NCI-H82 treated with DMSO at 0.1 percent for 48 hours (cell line): Measurements from ENCODE around the gene DEFB126.
"Not testable (repeated sequence)": the region's sequence is repeated elsewhere in the genome, so short reads cannot be mapped to it uniquely, and the experiment has no call there.

Experiments
- DNase-seq: peaks from one replicate; lab custom pipeline; 2025; ENCODE audit not compliant: unreplicated experiment; lab: John Stamatoyannopoulos, UW

DEFB126 gene, protein sequence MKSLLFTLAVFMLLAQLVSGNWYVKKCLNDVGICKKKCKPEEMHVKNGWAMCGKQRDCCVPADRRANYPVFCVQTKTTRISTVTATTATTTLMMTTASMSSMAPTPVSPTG

DNA sequence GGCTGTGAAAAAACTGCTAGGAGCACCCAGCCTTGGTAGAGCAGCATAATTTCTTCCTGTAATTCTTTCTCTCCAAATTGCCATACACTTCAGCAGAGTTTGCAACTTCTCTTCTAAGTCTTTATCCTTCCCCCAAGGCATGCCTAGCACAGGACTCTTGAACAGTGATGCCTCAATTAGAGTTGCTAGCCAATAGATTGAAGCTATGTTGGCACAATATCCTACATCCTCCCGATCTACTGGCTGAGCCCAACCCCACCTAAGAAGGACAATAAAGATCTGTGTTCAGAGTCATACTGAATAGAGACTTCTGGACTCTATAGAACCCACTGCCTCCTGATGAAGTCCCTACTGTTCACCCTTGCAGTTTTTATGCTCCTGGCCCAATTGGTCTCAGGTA lies at the start of gene DEFB126:
Gene DEFB126, plus strand, starts transcription at position 301 of the 400 bp plus-strand sequence. Its CDS starts 39 bp downstream, at position 340.
- no peak for DNase-seq

DNA sequence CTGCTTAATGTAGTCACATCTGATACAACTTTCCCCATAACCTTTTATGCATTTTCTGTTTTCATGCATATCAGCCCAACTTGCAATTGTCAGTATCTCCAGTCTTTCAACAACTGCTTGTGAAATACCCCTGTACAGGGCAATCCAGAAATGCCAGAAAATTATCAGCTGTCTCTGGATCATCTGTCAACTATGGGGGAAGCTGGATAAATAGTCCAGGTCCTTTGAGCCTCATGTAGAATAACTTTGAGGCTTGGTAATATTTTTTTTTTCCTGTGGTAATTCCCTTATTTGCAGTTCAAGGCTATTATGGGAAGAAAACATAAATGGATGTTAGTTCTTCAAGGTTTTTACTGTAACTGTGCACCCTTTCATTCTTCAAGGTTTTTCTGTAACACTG lies 48.7 kb upstream of the DEFB126 start:
- no peak for DNase-seq

DNA sequence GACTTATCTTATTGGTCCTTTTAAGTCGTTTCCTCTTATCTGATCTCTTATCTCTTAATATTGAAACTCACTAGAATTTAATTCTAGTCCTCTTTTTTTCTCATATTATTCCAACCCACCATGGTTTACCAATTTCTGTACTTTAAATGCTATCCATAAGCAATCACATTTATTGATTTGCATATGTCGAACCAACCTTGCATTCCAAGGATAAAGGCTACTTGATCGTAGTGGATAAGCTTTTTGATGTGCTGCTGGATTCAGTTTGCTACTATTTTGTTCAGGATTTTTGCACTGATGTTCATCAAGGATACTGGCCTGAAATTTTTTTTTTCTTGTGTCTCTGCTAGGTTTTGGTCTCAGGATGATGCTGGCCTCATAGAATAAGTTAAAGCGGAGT lies 47.2 kb upstream of the DEFB126 start:
- DNase-seq: no peak

DNA sequence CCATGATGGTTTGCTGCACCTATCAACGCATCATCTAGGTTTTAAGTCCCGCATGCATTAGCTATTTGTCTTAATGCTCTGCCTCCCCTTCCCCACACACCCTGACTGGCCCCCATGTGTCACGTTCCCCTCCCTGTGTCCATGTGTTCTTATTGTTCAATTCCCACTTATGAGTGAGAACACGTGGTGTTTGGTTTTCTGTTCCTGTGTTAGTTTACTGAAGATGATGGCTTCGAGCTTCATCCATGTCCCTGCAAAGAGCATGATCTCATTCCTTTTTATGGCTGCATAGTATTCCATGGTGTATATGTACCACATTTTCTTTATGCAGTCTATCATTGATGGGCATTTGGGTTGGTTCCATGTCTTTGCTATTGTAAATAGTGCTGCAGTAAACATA lies 44.7 kb upstream of the DEFB126 start:
- not testable (repeated sequence) for DNase-seq

DNA sequence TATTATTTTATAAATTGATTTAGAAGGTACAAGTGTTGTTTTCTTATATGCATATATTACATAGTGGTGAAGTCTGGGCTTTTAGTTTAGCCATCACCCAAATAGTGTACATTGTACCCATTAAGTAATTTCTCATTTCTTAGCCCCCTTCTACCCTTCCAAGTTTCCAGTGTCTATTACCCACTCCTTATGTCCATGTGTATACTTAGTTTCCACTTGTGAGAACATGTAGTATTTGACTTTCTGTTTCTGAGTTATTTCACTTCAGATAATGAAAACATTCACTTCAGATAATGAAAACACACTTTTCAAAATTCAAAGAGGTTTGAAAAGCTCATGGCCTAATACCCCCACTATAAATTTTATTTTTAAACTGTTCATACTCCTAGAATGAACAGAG lies 40.4 kb upstream of the DEFB126 start:
- no peak for DNase-seq

DNA sequence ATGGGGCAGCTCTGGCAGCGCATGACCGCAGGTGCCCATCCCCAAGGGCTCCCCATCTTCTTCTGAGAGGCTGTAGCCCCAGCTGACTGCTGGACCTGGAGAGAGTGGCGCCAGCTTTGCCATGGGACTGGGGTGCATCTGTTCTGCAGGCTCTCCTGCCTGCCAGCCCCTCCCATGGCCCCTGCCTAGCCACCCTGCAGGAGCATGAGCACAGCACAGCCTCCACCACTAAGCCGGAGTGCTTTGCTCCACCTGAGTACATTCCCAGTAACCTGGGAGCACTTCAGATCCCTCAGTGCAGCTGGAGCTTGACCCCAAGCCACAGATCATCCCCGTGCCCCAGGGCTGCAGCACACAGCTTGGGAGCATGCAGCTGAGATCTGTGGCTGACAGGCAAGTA lies 38.9 kb upstream of the DEFB126 start:
- DNase-seq: no peak

DNA sequence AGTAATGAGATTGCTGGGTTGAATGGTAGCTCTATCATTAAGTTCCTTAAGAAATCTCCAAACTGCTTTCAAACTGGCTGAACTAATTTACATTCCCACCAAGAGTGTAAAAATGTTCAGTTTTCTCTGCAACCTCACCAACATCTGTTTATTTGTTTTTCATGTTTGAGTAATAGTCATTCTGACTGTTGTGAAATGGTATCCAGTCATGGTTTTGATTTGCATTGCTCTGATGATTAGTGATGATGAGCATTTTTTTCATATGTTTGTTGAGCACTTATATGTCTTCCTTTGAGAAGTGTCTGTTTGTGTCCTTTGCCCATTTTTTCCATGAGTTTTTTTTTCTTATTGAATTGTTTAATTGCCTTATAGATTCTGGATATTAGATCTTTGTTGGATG lies 30.0 kb upstream of the DEFB126 start:
- DNase-seq: no peak

DNA sequence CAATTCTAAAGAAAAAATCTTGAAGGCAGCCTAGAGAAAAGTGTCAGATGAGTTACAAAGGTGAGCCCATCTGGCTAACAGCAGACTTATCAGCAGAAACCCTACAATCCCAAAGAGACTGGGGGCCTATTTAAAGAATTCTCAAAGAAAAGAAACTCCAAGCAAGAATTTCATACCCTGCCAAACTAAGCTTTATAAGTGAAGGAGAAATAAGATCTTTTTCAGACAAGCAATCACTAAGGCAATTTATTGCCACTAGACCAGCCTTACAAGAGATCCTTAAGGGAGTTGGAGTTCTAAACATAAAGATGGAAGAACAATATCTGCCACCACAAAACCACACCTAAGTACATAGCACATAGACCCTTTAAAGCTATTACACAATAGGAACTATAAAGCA lies 24.9 kb upstream of the DEFB126 start:
- no peak for DNase-seq

DNA sequence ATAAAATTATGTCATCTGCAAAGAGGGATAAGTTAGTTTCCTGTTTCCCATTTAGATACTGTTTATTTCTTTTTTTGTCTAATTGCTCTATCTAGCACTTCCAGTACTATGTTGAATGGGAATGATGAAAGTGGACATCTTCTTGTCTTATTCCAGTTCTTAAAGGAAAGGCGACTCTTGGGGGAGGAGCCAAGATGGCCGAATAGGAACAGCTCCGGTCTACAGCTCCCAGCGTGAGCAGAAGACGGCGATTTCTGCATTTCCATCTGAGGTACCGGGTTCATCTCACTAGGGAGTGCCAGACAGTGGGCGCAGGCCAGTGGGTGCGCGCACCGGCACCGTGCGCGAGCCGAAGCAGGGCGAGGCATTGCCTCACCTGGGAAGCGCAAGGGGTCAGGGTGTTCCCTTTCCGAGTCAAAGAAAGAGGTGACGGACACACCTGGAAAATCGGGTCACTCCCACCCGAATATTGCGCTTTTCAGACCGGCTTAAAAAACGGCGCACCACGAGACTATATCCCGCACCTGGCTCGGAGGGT lies 12.5 kb upstream of the DEFB126 start:
- DNase-seq: not testable (repeated sequence)

DNA sequence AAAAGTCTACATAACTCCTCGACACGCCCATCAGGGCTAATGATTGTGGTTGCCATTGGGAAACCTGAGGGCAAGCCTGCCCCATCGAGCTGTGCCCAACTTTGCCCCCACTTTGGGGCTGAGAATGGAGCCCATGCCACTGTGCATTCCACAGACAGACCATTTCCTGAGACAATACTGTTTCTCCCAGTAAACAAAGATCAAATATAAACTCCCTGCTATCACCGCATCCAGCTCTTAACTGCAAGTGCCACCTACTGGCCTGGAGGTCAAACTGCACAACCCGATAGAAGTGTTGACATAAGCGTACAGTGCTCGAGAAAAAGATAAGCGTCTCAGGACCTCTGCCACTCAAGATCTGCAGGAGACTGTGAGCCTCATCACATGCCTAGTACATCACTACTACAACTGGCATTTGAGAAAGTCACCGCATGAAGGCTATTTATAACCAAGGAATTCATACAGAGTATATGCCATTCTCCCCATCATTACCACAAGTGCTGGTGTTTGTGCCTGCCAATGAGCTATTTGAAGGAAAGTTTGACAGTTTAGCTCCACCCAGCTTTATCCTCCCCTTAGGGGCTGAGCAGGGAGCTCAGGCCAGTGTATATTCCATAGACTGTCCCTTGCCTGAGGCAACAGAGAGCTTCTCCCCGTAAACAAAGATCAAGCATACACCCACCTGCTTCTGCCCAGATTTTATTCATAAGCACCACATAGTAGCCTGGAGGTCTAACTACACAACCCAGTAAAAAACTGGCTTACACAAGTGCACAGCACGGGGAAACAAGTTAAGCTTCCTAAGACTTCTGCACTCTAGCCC lies 4.5 kb upstream of the DEFB126 start:
- DNase-seq: no peak

DNA sequence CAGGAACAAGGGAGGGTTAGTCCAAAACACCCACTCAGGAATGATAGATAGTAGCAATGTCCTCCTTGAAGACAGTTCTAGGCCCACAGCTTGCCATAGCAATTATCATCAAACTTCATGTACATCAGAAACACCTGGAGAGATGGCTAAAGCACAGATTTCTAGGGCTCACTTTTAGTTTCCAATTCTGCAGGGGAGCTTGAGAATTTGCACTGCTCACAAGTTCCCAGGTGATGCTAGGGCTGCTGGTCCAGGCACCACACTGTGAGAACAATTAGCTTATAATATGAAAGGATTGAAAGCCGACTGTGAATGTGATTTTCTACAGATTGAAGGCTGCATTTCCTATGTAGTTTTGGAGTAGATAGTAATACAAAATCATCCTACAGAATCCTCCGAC lies 3.5 kb downstream of the DEFB126 start:
- DNase-seq: no peak

DNA sequence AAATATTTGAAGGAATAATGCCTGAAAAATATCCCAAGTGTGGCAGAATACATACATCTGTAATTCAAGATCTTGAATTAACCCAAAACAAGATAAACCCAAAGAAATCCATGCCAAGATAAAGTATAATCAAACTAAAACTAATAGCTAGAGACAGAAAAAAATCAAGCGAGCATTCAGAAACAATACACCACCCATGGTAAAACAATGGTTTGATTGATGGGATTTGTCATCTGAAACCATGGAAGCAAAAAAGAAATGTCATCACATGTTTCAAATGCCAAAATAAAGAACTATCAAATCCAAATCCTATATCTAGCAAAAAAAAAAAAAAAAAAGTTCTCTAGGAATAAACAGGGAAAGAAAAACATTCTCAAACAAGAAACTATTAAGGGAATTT lies 9.7 kb downstream of the DEFB126 start:
- no peak for DNase-seq

DNA sequence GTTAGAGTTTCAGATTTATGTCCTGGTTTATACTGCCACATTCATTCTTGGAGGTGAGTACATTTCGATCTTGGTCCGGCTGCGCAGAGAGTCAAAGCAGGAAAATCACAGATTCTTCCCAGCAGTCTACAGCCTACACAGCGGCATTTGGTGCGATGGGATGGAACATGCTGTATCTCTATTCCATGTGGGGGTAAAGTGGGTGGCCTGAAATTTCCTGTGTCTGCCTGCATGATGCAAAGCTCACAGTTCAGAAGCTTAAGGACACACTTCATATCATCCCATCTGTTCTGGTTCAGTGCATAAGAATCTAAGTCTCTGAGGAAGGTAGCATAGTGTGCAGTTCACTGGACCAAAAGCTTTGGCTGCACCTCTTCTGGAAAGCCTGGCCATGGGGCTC lies 14.8 kb downstream of the DEFB126 start, which contains the start of gene DEFB127:
Gene DEFB127, plus strand, starts transcription at position 301 of the 400 bp plus-strand sequence. Its CDS starts 91 bp downstream, at position 392.
- DNase-seq: no peak

DNA sequence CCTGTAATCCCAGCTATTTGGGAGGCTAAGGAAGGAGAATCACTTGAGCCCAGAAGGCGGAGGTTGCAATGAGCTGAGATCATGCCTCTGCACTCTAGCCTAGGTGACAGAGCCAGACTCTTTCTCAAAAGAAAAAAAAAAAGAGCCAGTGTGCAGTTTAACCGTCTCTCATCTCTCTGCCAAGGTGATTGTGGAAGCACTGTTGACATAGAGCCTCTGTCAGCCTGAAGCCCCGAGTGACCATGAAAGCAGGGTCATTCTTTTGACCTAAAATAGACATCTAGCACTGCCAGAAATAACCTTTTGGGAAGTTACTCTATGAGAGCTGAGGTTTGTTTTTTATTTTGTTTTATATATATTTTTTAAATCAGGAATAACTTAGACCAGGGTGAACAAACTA lies 22.2 kb downstream of the DEFB126 start:
- no peak for DNase-seq

DNA sequence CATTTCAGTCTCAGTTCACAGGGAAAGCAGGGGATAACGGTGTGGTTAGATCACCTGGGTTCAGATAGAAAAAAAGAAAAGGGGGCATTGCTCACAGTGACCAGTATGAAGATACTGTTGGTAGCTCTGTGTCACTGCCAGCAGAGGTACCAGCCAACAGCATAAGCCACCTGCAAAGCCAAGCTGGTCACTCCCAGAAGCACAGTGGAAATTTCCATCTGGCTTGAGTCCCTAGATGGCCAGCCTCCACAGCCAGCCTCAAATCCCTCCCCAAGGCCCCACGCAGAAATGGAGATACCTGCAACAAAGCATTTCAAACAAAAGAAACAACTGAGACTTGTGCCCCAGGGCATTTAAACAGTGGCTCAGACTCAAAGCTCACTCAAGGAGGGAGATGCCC lies 26.5 kb downstream of the DEFB126 start:
- no peak for DNase-seq

DNA sequence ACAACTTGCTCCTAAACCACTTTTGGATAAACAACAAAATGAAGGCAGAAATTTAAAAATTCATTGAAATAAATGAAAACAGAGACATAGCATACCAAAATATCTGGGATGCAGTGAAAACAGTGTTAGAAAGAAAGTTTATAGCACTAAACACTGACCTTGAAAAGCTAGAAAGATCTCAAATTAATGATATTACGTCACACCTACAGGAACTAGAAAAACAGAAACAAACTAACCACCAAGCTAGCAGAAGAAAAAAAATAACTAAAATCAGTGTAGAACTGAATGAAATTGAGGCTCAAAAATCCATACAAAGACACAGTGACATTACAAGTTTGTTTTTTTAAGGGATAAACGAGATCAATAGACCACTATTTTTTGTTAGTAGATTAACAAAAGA lies 41.9 kb downstream of the DEFB126 start:
- DNase-seq: no peak

DNA sequence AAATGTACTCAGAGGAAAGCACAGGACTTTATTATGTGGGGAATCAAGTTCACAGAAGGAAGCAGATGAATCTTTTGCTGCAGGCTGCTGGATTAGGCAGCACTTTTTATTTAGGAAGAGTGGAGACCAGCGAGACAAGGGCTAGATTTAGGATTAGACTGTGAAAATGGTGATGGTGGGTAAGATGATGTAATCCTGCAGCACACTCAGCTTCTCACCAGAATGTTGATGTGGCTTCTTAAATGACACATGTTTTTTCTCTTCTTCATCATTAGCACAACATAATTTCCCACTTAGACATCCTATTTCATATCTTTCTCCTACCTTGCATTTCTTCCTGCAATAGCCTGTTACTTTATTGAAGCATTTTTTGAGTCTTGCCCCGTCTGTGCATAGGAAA lies 45.3 kb downstream of the DEFB126 start:
- DNase-seq: no peak

DNA sequence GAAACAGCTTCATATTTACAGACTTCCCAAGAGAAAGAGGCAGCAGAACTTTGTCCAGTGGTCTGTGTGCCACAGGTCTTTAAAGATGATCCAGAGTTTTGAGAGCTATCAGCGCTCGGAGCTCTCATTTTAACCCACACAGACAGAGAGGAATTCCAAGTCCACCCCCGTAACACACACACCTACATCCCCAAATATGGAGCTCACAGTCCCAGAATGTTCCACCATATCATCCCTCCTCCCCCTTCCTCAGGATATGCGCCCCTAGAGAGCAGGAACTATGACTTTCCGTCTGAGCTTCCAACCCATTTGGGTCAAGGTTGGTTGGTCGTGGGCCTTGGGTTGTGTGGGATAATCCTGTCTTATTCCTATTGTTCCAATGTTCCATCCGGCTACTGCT lies 47.2 kb downstream of the DEFB126 start, which contains the start of gene DEFB128:
Gene DEFB128, minus strand, starts transcription at position 101 of the 400 bp plus-strand sequence. Its CDS starts 88 bp downstream, at position 13.
- no peak for DNase-seq
